ENCODE measurements around the gene TMED10. TPM values are rescaled to one million over a fixed set of nuclear protein-coding genes. Genes with fewer than 3 reads are reported as not detected.

Gene TMED10
- total RNA-seq: 283 TPM
- long read RNA-seq, full-length matches to known transcripts: 349 of 388 reads
- long read RNA-seq, partial matches to known transcripts: 1 of 388 reads
- long read RNA-seq, other reads (novel, unspliced or antisense): 38 of 388 reads

GRCh38 chr14:75176142-75176820 lies at the start of gene TMED10:
Gene TMED10, minus strand, starts transcription at chr14:75176612. Its CDS starts 33 bp downstream, at chr14:75176579.
- intact Hi-C loops (cut with DNase I): loop anchor here (2.0 to 5.0 kb wide), 3 partner anchors 49 to 119 kb away; partner anchors contain the start of gene NEK9

GRCh38 chr14:75224561-75224960 lies 48.1 kb upstream of the TMED10 start:
- intact Hi-C loops (cut with DNase I): no loop called here

More at GRCh38 chr14:75176142-75176820, at the start of gene TMED10:
- DNase-seq (ENCODE audit: low spot score): peak; percentile 94

GRCh38 chr14:75223664-75224154 lies 47.3 kb upstream of the TMED10 start:
- no peak for DNase-seq (ENCODE audit: low spot score)
- intact Hi-C loops (cut with DNase I): no loop called here

More at GRCh38 chr14:75224561-75224960, 48.1 kb upstream of the TMED10 start:
- no peak for DNase-seq (ENCODE audit: low spot score)

- intact Hi-C loops (cut with DNase I): no loop called here
- DNase-seq (ENCODE audit: low spot score): no peak
These were observed 45.8 kb upstream of the TMED10 start for GRCh38 chr14:75222208-75222701.

- DNase-seq (ENCODE audit: low spot score): no peak
- intact Hi-C loops (cut with DNase I): no loop called here
These were observed 45.4 kb upstream of the TMED10 start for GRCh38 chr14:75221797-75222196.

GRCh38 chr14:75220156-75220555 lies 43.7 kb upstream of the TMED10 start:
- intact Hi-C loops (cut with DNase I): no loop called here

GRCh38 chr14:75217508-75218206 lies 41.2 kb upstream of the TMED10 start:
- no peak for DNase-seq (ENCODE audit: low spot score)

More at GRCh38 chr14:75220156-75220555, 43.7 kb upstream of the TMED10 start:
- no peak for DNase-seq (ENCODE audit: low spot score)

GRCh38 chr14:75216427-75217006 lies 40.1 kb upstream of the TMED10 start:
- intact Hi-C loops (cut with DNase I): no loop called here
- no peak for DNase-seq (ENCODE audit: low spot score)

More at GRCh38 chr14:75217508-75218206, 41.2 kb upstream of the TMED10 start:
- intact Hi-C loops (cut with DNase I): no loop called here

GRCh38 chr14:75215520-75215919 lies 39.1 kb upstream of the TMED10 start:
- intact Hi-C loops (cut with DNase I): no loop called here

GRCh38 chr14:75214558-75214957 lies 38.1 kb upstream of the TMED10 start:
- DNase-seq (ENCODE audit: low spot score): no peak
- intact Hi-C loops (cut with DNase I): no loop called here

More at GRCh38 chr14:75215520-75215919, 39.1 kb upstream of the TMED10 start:
- no peak for DNase-seq (ENCODE audit: low spot score)

GRCh38 chr14:75213172-75213571 lies 36.8 kb upstream of the TMED10 start:
- DNase-seq (ENCODE audit: low spot score): no peak
- intact Hi-C loops (cut with DNase I): no loop called here

GRCh38 chr14:75208843-75209242 lies 32.4 kb upstream of the TMED10 start:
- no peak for DNase-seq (ENCODE audit: low spot score)
- intact Hi-C loops (cut with DNase I): no loop called here

- no peak for DNase-seq (ENCODE audit: low spot score)
- intact Hi-C loops (cut with DNase I): no loop called here
These were observed 29.8 kb upstream of the TMED10 start for GRCh38 chr14:75206190-75206589.

- intact Hi-C loops (cut with DNase I): no loop called here
- DNase-seq (ENCODE audit: low spot score): no peak
These were observed 29.2 kb upstream of the TMED10 start for GRCh38 chr14:75205591-75205990.

GRCh38 chr14:75204116-75204515 lies 27.7 kb upstream of the TMED10 start:
- DNase-seq (ENCODE audit: low spot score): no peak
- intact Hi-C loops (cut with DNase I): no loop called here

- intact Hi-C loops (cut with DNase I): no loop called here
- DNase-seq (ENCODE audit: low spot score): no peak
These were observed 26.2 kb upstream of the TMED10 start for GRCh38 chr14:75202657-75203056.

- DNase-seq (ENCODE audit: low spot score): no peak
- intact Hi-C loops (cut with DNase I): no loop called here
These were observed 24.7 kb upstream of the TMED10 start for GRCh38 chr14:75201087-75201486.

GRCh38 chr14:75200451-75200850 lies 24.0 kb upstream of the TMED10 start:
- no peak for DNase-seq (ENCODE audit: low spot score)
- intact Hi-C loops (cut with DNase I): no loop called here

GRCh38 chr14:75198291-75198933 lies 22.0 kb upstream of the TMED10 start:
- intact Hi-C loops (cut with DNase I): no loop called here
- DNase-seq (ENCODE audit: low spot score): no peak
